K562 (cell line): ENCODE results near the gene MTPN. TPM values are rescaled to one million over a fixed set of nuclear protein-coding genes. Genes with fewer than 3 reads are reported as not detected.

ENCODE experiments used
- CEBPG ChIP-seq, 3 experiments: fragments of 200-800 bp in 1 of 3; sonication (Bioruptor generic) in 1 of 3; sonication (generic) in 1 of 3; formaldehyde crosslinking in 1 of 3; IDR thresholded peaks in 2 of 3; conservative IDR thresholded peaks in 1 of 3; 2 replicates each; pipeline versions ENCODE4 v1.6.1 to v1.8.0; 2016 to 2022; ENCODE audit warnings: missing compliant biosample characterization in 2 of 3, missing genetic modification characterization in 2 of 3, mild to moderate bottlenecking in 1 of 3, missing genetic modification reagents in 1 of 3
- CTBP1 ChIP-seq: fragments of 450-650 bp; IDR thresholded peaks from 2 replicates; pipeline ENCODE4 v1.6.1; 2016; ENCODE audit warnings: borderline replicate concordance
- EWSR1 ChIP-seq: fragments of 450-650 bp; IDR thresholded peaks from 2 replicates; pipeline ENCODE4 v1.6.1; 2018; ENCODE audit warnings: borderline replicate concordance, mild to moderate bottlenecking, low read depth, moderate library complexity; ENCODE audit not compliant: partially characterized antibody
- HNRNPK ChIP-seq: fragments of 200-400 bp; formaldehyde crosslinking; IDR thresholded peaks from one replicate; pipeline ENCODE4 v1.6.1; 2018; ENCODE audit warnings: mild to moderate bottlenecking, low read depth, low read length; ENCODE audit not compliant: poor library complexity, severe bottlenecking
- MAFG ChIP-seq: fragments of 450-650 bp; conservative IDR thresholded peaks from 2 replicates; pipeline ENCODE4 v1.6.1; 2016; ENCODE audit warnings: missing genetic modification characterization, missing compliant biosample characterization
- MCM3 ChIP-seq: fragments of 450-650 bp; IDR thresholded peaks from 2 replicates; pipeline ENCODE4 v1.6.1; 2016
- MXI1 ChIP-seq: IDR thresholded peaks from 2 replicates; pipeline ENCODE4 v1.6.1; 2011; ENCODE audit warnings: low read depth, mild to moderate bottlenecking, improper control_type of control experiment, low read length
- RAD51 ChIP-seq: fragments of 450-650 bp; IDR thresholded peaks from 2 replicates; pipeline ENCODE4 v1.7.1; 2016; ENCODE audit warnings: low read depth, mild to moderate bottlenecking, borderline replicate concordance
- RBBP5 ChIP-seq: fragments of 200-600 bp; sonication (generic); IDR thresholded peaks from 2 replicates; pipeline ENCODE4 v1.6.1; 2012; ENCODE audit warnings: borderline replicate concordance, mild to moderate bottlenecking, low read length, control low read depth, inconsistent platforms; ENCODE audit not compliant: insufficient read depth, poor library complexity, severe bottlenecking
- RNF2 ChIP-seq: sonication (generic); IDR thresholded peaks from 2 replicates; pipeline ENCODE4 v1.6.1; 2016
- SAFB ChIP-seq: fragments of 200-400 bp; formaldehyde crosslinking; IDR thresholded peaks from 2 replicates; pipeline ENCODE4 v1.6.1; 2017; ENCODE audit warnings: low read depth, low read length, borderline replicate concordance
- SAFB2 ChIP-seq: fragments of 200-400 bp; formaldehyde crosslinking; IDR thresholded peaks from 2 replicates; pipeline ENCODE4 v1.6.1; 2018; ENCODE audit warnings: borderline replicate concordance, low read length, low read depth, moderate library complexity; ENCODE audit not compliant: severe bottlenecking
- SMARCA4 ChIP-seq: fragments of 450-650 bp; IDR thresholded peaks from 2 replicates; pipeline ENCODE4 v1.6.1; 2016
- STAT5B ChIP-seq: fragments of 250-450 bp; sonication (Bioruptor Pico); IDR thresholded peaks from 2 replicates; pipeline ENCODE4 v1.8.0; 2021; ENCODE audit warnings: mild to moderate bottlenecking, inconsistent platforms
- ZFP36 ChIP-seq: fragments of 150-350 bp; IDR thresholded peaks from 2 replicates; pipeline ENCODE4 v1.6.1; 2018; ENCODE audit warnings: low read length, low read depth; ENCODE audit not compliant: partially characterized antibody
- ZNF551 ChIP-seq: fragments of 250-450 bp; sonication (Bioruptor Pico); IDR thresholded peaks from 2 replicates; pipeline ENCODE4 v1.5.0; 2021; ENCODE audit warnings: mild to moderate bottlenecking, moderate library complexity
- ZNF586 ChIP-seq: fragments of 450-650 bp; formaldehyde crosslinking; conservative IDR thresholded peaks from 2 replicates; pipeline ENCODE4 v1.4.0; 2020; ENCODE audit warnings: mild to moderate bottlenecking, moderate library complexity
- ZNF785 ChIP-seq: fragments of 250-450 bp; sonication (Bioruptor Pico); IDR thresholded peaks from 2 replicates; pipeline ENCODE4 v1.4.0; 2020; ENCODE audit warnings: mild to moderate bottlenecking
- polyA plus RNA-seq, 8 experiments: library from polyadenylated mRNA; depleted of rRNA in 4 of 8; stranded (reverse) in 5 of 8; unstranded in 3 of 8; fragments of >200 nt; fragmentation: Nextera tagmentation in 2 of 8; fragmentation: Illumina TruSeq in 1 of 8; extraction: Ambion mirVana in 2 of 8; extraction: Trizol in 1 of 8; gene quantifications; 2 replicates each; pipeline versions ENCODE4 v1.2.1 to v1.2.3, GENCODE V29; 2011 to 2014; ENCODE audit warnings: inconsistent platforms in 1 of 8, missing spikeins in 1 of 8
- total RNA-seq, 7 experiments: library from RNA; depleted of rRNA in 6 of 7; stranded (reverse); fragments of >200 nt in 6 of 7; fragmentation: Illumina TruSeq in 2 of 7; extraction: Trizol in 2 of 7; gene quantifications; 2 replicates each; pipeline versions ENCODE4 v1.2.1 to v1.2.3, GENCODE V29; 2011 to 2021; ENCODE audit warnings: low replicate concordance in 1 of 7
- TF ChIP-seq, protein P1 (sequence below): fragments of 450-650 bp; IDR thresholded peaks from 2 replicates; pipeline ENCODE4 v1.6.1; 2016; ENCODE audit warnings: borderline replicate concordance
- TF ChIP-seq, protein P2 (sequence below): fragments of 450-650 bp; IDR thresholded peaks from 2 replicates; pipeline ENCODE4 v1.6.1; 2017; ENCODE audit warnings: antibody characterized with exemption, mild to moderate bottlenecking

Gene MTPN
- total and polyA plus RNA-seq, 9 of the 15 experiments (the other 6 are each of a cell fraction or from before 2014, with no cell fraction given), result 68.5 to 261 (median 156) TPM

DNA sequence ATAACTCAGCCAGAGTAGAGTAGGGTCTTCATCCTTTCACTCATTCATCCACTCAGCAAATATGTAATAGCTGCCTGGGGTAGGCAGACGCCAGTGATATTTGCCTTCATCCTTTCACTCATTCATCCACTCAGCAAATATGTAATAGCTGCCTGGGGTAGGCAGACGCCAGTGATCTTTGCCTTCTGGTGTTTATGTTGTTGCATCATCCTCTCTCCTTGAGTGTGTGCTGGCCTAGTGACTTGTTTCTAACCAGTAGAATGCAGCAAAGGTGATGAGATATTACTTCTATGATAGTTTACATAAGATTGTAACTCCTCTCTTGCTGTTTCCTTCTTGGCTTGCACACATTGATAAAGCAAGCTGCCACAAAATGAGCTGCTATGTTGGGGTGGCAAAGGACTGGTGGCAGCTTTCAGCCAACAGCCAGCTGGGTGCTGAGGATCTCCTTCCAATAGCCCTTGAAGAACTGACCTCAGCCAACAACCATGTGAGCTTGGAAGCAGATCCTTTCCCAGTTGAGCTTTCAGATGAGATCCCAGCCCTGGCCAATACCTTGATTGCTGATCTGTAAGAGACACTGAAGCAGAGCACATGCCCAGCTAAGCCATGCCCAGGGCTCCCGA lies 23.2 kb upstream of the MTPN start (continued):
- TF ChIP-seq, protein P1, sequence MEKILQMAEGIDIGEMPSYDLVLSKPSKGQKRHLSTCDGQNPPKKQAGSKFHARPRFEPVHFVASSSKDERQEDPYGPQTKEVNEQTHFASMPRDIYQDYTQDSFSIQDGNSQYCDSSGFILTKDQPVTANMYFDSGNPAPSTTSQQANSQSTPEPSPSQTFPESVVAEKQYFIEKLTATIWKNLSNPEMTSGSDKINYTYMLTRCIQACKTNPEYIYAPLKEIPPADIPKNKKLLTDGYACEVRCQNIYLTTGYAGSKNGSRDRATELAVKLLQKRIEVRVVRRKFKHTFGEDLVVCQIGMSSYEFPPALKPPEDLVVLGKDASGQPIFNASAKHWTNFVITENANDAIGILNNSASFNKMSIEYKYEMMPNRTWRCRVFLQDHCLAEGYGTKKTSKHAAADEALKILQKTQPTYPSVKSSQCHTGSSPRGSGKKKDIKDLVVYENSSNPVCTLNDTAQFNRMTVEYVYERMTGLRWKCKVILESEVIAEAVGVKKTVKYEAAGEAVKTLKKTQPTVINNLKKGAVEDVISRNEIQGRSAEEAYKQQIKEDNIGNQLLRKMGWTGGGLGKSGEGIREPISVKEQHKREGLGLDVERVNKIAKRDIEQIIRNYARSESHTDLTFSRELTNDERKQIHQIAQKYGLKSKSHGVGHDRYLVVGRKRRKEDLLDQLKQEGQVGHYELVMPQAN, result no peak
- TF ChIP-seq RBBP5 (no peak), MCM3 (no peak), MAFG (peak; percentile 47), ZNF785 (CRISPR knock-in tag) (no peak), ZNF551 (no peak), HNRNPK (no peak), RAD51 (no peak), SAFB (no peak), CTBP1 (peak; percentile 31; the same call in 1 of the 2 replicates), CEBPG (CRISPR knock-in tag; IDR thresholded peaks at IDR 0.05) (peak; percentile 96), CEBPG (tag; conservative IDR thresholded peaks at IDR 0.05 in 1 of 2, IDR thresholded peaks at IDR 0.05 in 1 of 2) (peak; percentile 98), STAT5B (no peak), SMARCA4 (peak; percentile 37; the same call in 1 of the 2 replicates), RNF2 (no peak), ZNF586 (CRISPR knock-in tag) (no peak), ZFP36 (peak; percentile 20), MXI1 (no peak), EWSR1 (no peak), SAFB2 (no peak)
- TF ChIP-seq, protein P2, sequence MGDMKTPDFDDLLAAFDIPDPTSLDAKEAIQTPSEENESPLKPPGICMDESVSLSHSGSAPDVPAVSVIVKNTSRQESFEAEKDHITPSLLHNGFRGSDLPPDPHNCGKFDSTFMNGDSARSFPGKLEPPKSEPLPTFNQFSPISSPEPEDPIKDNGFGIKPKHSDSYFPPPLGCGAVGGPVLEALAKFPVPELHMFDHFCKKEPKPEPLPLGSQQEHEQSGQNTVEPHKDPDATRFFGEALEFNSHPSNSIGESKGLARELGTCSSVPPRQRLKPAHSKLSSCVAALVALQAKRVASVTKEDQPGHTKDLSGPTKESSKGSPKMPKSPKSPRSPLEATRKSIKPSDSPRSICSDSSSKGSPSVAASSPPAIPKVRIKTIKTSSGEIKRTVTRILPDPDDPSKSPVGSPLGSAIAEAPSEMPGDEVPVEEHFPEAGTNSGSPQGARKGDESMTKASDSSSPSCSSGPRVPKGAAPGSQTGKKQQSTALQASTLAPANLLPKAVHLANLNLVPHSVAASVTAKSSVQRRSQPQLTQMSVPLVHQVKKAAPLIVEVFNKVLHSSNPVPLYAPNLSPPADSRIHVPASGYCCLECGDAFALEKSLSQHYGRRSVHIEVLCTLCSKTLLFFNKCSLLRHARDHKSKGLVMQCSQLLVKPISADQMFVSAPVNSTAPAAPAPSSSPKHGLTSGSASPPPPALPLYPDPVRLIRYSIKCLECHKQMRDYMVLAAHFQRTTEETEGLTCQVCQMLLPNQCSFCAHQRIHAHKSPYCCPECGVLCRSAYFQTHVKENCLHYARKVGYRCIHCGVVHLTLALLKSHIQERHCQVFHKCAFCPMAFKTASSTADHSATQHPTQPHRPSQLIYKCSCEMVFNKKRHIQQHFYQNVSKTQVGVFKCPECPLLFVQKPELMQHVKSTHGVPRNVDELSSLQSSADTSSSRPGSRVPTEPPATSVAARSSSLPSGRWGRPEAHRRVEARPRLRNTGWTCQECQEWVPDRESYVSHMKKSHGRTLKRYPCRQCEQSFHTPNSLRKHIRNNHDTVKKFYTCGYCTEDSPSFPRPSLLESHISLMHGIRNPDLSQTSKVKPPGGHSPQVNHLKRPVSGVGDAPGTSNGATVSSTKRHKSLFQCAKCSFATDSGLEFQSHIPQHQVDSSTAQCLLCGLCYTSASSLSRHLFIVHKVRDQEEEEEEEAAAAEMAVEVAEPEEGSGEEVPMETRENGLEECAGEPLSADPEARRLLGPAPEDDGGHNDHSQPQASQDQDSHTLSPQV, result peak; percentile 53; the same call in 1 of the 2 replicates
